Esophagus squamous epithelium (tissue), 4 donors: ENCODE results near the gene USP10.

Experiments used
- CTCF ChIP-seq, 6 experiments: fragments of 450-650 bp in 4 of 6; fragments of 200-600 bp in 2 of 6; sonication (generic) in 2 of 6; IDR thresholded peaks; one replicate each; pipeline ENCODE4 v1.5.1; 2016 to 2019; ENCODE audit warnings: antibody characterized with exemption in 6 of 6, mild to moderate bottlenecking in 4 of 6, moderate library complexity in 4 of 6
- POLR2A ChIP-seq, 4 donors: fragments of 450-650 bp; IDR thresholded peaks; one replicate each; pipeline ENCODE4 v1.6.1; 2017; ENCODE audit warnings: antibody characterized with exemption in 4 of 4, mild to moderate bottlenecking in 4 of 4, moderate library complexity in 3 of 4

GRCh38 chr16:84717484-84717883, 17.7 kb downstream of the USP10 start:
- TF ChIP-seq POLR2A (IDR thresholded peaks at IDR 0.05) = no peak
- no peak for TF ChIP-seq CTCF (IDR thresholded peaks at IDR 0.05)
